ENCODE measurements around the gene SLC38A6.

SLC38A6 gene

GRCh38 chr14:60956632-60957031 is 24.4 kb upstream of the SLC38A6 start:
- Histone ChIP-seq H3K27ac (ENCODE audit: low read length) (no peak overlapping the region), H3K79me2 (ENCODE audit: low read length) (no peaks in the 10 kb centered on the region), H3K9me3 (ENCODE audit: insufficient read depth, low read length) (peaks cover 17% of the 10 kb centered on the region), H3K36me3 (replicated peaks; ENCODE audit: low read depth, low read length) (peaks cover 14% of the 10 kb centered on the region), H3K4me1 (ENCODE audit: low read length) (peaks cover 8% of the 10 kb centered on the region), H3K27me3 (ENCODE audit: low read depth, low read length) (no peaks in the 10 kb centered on the region), H3K4me2 (ENCODE audit: low read length) (no peak overlapping the region), H3K9ac (ENCODE audit: low read length) (no peak overlapping the region), H4K20me1 (ENCODE audit: insufficient read depth, low read length) (no peaks in the 10 kb centered on the region), H2AFZ (ENCODE audit: low read depth, low read length) (no peak overlapping the region), H3K4me3 (ENCODE audit: low read length) (no peak overlapping the region)
- no peak for TF ChIP-seq CTCF (IDR thresholded peaks at IDR 0.05; ENCODE audit: low read depth, low read length)

GRCh38 chr14:60958146-60958545 is 22.9 kb upstream of the SLC38A6 start:
- no peak overlapping the region for H3K9ac ChIP-seq (ENCODE audit: low read length)
- no peak overlapping the region for H3K4me3 ChIP-seq (ENCODE audit: low read length)
- H3K9me3 ChIP-seq (ENCODE audit: insufficient read depth, low read length): peaks cover 17% of the 10 kb centered on the region
- H4K20me1 ChIP-seq (ENCODE audit: insufficient read depth, low read length): no peaks in the 10 kb centered on the region
- TF ChIP-seq EZH2phosphoT487 (IDR thresholded peaks at IDR 0.05; ENCODE audit: low read depth) (no peak), CTCF (IDR thresholded peaks at IDR 0.05; ENCODE audit: low read depth, low read length) (no peak)
- no peak overlapping the region for H3K4me2 ChIP-seq (ENCODE audit: low read length)
- peaks cover 8% of the 10 kb centered on the region for H3K4me1 ChIP-seq (ENCODE audit: low read length)
- H3K27ac ChIP-seq (ENCODE audit: low read length): no peak overlapping the region
- peaks cover 14% of the 10 kb centered on the region for H3K36me3 ChIP-seq (replicated peaks; ENCODE audit: low read depth, low read length)
- H3K27me3 ChIP-seq (ENCODE audit: low read depth, low read length): no peaks in the 10 kb centered on the region
- no peaks in the 10 kb centered on the region for H3K79me2 ChIP-seq (ENCODE audit: low read length)
- H2AFZ ChIP-seq (ENCODE audit: low read depth, low read length): no peak overlapping the region

GRCh38 chr14:60963761-60964160 is 17.3 kb upstream of the SLC38A6 start:
- Histone ChIP-seq H3K36me3 (replicated peaks; ENCODE audit: low read depth, low read length) (no peaks in the 10 kb centered on the region), H3K4me1 (ENCODE audit: low read length) (no peaks in the 10 kb centered on the region), H3K27ac (ENCODE audit: low read length) (no peak overlapping the region), H3K79me2 (ENCODE audit: low read length) (no peaks in the 10 kb centered on the region), H3K9ac (ENCODE audit: low read length) (no peak overlapping the region), H2AFZ (ENCODE audit: low read depth, low read length) (no peak overlapping the region), H4K20me1 (ENCODE audit: insufficient read depth, low read length) (no peaks in the 10 kb centered on the region), H3K4me3 (ENCODE audit: low read length) (no peak overlapping the region), H3K27me3 (ENCODE audit: low read depth, low read length) (no peaks in the 10 kb centered on the region), H3K9me3 (ENCODE audit: insufficient read depth, low read length) (no peaks in the 10 kb centered on the region), H3K4me2 (ENCODE audit: low read length) (no peak overlapping the region)
- no peak for TF ChIP-seq CTCF (IDR thresholded peaks at IDR 0.05; ENCODE audit: low read depth, low read length)
- no peak for TF ChIP-seq EZH2phosphoT487 (IDR thresholded peaks at IDR 0.05; ENCODE audit: low read depth)

- Histone ChIP-seq H3K9ac (ENCODE audit: low read length) (no peak overlapping the region), H3K4me1 (ENCODE audit: low read length) (no peaks in the 10 kb centered on the region), H3K4me2 (ENCODE audit: low read length) (no peak overlapping the region), H3K27me3 (ENCODE audit: low read depth, low read length) (no peaks in the 10 kb centered on the region), H2AFZ (ENCODE audit: low read depth, low read length) (no peak overlapping the region), H3K4me3 (ENCODE audit: low read length) (no peak overlapping the region), H3K36me3 (replicated peaks; ENCODE audit: low read depth, low read length) (no peaks in the 10 kb centered on the region), H3K27ac (ENCODE audit: low read length) (no peak overlapping the region), H4K20me1 (ENCODE audit: insufficient read depth, low read length) (no peaks in the 10 kb centered on the region), H3K79me2 (ENCODE audit: low read length) (no peaks in the 10 kb centered on the region), H3K9me3 (ENCODE audit: insufficient read depth, low read length) (no peaks in the 10 kb centered on the region)
- TF ChIP-seq EZH2phosphoT487 (IDR thresholded peaks at IDR 0.05; ENCODE audit: low read depth): no peak
- no peak for TF ChIP-seq CTCF (IDR thresholded peaks at IDR 0.05; ENCODE audit: low read depth, low read length)
These were observed 16.1 kb upstream of the SLC38A6 start for GRCh38 chr14:60964904-60965303.
